ENCODE results near the gene SLC38A11. TPM values are rescaled to one million over a fixed set of nuclear protein-coding genes. Genes with fewer than 3 reads are reported as not detected.

The SLC38A11 gene
- total and polyA plus RNA-seq, 2 experiments from 2014 or later = not detected

GRCh38 chr2:164905307-164905706 lies 50.0 kb downstream of the SLC38A11 start (continued):
- TF ChIP-seq ZNF331 (CRISPR knock-in tag; IDR thresholded peaks at IDR 0.05; ENCODE audit: low read depth) (no peak), ZNF114 (CRISPR knock-in tag; IDR thresholded peaks at IDR 0.05) (no peak), CTCF (conservative IDR thresholded peaks at IDR 0.05; ENCODE audit: low read depth in 2 of 2) (no peak), ETS1 (IDR thresholded peaks at IDR 0.05) (no peak), JUNB (IDR thresholded peaks at IDR 0.05; ENCODE audit: unreplicated experiment) (no peak), CREB1 (CRISPR knock-in tag; IDR thresholded peaks at IDR 0.05; ENCODE audit: low read depth) (no peak)

- Mint-ChIP-seq H3K36me3 (ENCODE audit: low read depth) (no peaks in the 10 kb centered on the region), H3K4me1 (peaks cover 2% of the 10 kb centered on the region; the same call in 1 of the 3 replicates), H3K9me3 (no peaks in the 10 kb centered on the region; the same call in 2 of the 3 replicates), H3K27ac (peak overlapping the region; percentile 15; the same call in 1 of the 2 replicates), H3K27me3 (ENCODE audit: insufficient read depth, low read depth, poor library complexity) (no peaks in the 10 kb centered on the region), H3K4me3 (no peak overlapping the region)
- H2AFZ ChIP-seq = peak overlapping the region; percentile 57; the same call in 1 of the 2 replicates
- H3F3A ChIP-seq (replicated peaks; ENCODE audit: low read depth) = no peaks in the 10 kb centered on the region
- H3K4me1 ChIP-seq (ENCODE audit: insufficient read depth) = no peaks in the 10 kb centered on the region
- H3K27ac ChIP-seq (ENCODE audit: low read depth) = no peak overlapping the region
- no peaks in the 10 kb centered on the region for H3K36me3 ChIP-seq (ENCODE audit: insufficient read depth)
- no peaks in the 10 kb centered on the region for H3K27me3 ChIP-seq (ENCODE audit: insufficient read depth)
- H4K20me1 ChIP-seq (replicated peaks; ENCODE audit: insufficient read depth) = no peaks in the 10 kb centered on the region
- H3K79me2 ChIP-seq (replicated peaks; ENCODE audit: insufficient read depth) = no peaks in the 10 kb centered on the region
- no peaks in the 10 kb centered on the region for H3K9me2 ChIP-seq (ENCODE audit: insufficient read depth)
- H3K4me3 ChIP-seq = no peak overlapping the region
- H3K4me2 ChIP-seq = no peak overlapping the region
- DNase-seq (ENCODE audit: low spot score) (no peak), ATAC-seq (no peak)
- TF ChIP-seq CTCF (conservative IDR thresholded peaks at IDR 0.05; ENCODE audit: low read depth in 2 of 2) (no peak), CREB1 (CRISPR knock-in tag; IDR thresholded peaks at IDR 0.05; ENCODE audit: low read depth) (no peak), POLR2AphosphoS5 (IDR thresholded peaks at IDR 0.05; ENCODE audit: low read depth) (no peak), ZNF331 (CRISPR knock-in tag; IDR thresholded peaks at IDR 0.05; ENCODE audit: low read depth) (no peak), ZNF114 (CRISPR knock-in tag; IDR thresholded peaks at IDR 0.05) (no peak), NANOG (IDR thresholded peaks at IDR 0.05; ENCODE audit: borderline replicate concordance) (no peak), STAT1 (IDR thresholded peaks at IDR 0.05; ENCODE audit: unreplicated experiment) (no peak), REST (IDR thresholded peaks at IDR 0.05; ENCODE audit: unreplicated experiment) (no peak)
These were observed 51.4 kb downstream of the SLC38A11 start for GRCh38 chr2:164903951-164904350.

All from GM23338 (cell line).